NCI-H748 (cell line): ENCODE data around the gene RENBP.
"Not testable (repeated sequence)": the region's sequence is repeated elsewhere in the genome, so short reads cannot be mapped to it uniquely, and the experiment has no call there.

ENCODE experiments used
- DNase-seq: peaks from one replicate; lab custom pipeline; 2025; ENCODE audit not compliant: unreplicated experiment; lab: John Stamatoyannopoulos, UW

The RENBP gene

DNA sequence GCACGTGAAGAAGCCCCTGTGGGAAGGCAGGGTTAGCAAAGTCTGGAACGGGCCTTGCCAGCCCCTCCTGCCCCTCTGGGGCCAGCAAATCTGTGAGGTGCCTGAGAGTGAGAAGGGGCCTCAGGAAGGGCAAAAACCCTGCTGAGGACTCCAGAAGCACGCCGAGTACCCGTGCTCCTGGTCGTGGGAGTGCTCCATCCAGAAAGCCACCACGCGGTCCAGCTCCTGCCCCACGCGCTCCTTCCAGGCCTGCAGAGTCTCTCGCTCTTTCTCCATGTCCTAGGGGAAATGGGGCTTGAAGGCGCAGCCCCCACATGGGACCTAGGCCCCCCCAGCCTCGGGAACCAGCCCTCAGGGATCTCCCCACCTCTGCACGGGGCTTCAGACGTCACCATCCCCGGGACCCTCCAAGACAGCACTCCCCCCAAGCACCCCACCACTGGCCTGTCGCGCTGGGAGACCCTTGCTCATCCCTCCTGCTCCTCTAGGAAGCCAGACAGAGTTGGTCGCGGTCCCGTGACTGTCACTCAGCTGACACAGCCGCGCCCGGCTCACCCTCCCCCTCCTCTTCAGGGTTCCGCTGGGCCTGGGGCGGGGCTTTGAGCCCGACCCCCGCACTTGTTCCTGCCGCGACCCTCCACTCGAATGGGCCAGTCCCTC is at the start of gene RENBP:
Gene RENBP, minus strand, starts transcription at position 504 of the 660 bp plus-strand sequence. Its CDS starts 33 bp downstream, at position 471.
- DNase-seq = peak; percentile 17

DNA sequence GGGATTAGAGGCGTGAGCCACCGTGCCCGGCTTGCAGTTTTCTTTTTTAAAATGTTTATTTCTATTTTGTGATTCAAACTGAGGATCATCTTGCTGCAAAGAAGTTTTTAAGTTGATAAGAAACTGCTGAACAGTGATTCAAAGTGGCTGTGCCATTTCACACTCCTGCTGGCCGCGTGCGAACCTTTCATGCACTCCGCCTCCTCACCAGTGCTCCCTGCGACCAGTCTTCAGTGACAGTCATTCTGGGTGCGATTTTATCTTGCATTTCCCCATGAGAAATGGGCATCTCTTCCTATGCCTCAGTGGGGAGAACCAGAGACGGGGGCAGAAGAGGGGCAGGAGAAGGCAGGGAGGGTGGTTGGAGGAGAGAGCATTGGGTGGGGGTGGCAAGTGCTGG is 49.5 kb upstream of the RENBP start:
- DNase-seq = no peak

DNA sequence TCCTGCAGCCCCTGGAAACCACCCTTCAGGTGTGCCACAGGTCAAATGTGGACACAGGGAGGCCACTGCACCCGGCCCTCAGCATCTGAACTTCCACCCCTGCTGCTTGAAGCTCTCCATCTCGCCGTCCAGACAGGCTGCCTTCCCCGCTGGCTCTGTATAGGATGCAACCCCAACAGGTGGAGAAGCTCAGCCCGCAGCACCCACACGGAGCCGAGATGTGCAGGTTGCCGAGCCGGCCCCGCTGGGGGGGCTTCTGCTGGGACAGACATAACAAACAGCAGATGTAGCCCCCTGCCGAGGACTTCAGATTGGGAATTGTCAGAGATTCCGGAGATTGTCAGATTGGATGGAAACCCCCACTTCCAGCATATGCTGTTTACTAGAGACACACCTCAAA is 48.6 kb upstream of the RENBP start:
- no peak for DNase-seq

DNA sequence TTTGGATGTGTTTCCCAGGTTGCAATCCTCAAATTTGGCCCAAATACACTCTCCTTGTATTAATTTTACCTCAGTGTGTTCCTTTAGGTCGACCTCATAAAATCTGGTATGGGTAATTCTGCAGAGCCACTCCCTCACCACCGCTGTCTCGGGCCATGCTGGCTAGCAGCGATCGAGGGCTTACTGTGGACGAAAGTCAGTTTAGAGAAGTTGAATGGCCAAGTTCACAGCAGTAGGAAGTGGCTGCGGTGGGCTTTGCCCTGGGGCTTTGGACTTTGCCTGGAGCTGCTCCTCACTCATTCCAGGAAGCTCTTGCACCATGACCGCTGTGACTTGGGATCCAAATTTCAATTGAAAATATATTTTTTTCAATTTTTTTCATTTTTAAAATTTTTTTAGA is 47.7 kb upstream of the RENBP start:
- no peak for DNase-seq

GRCh38 chrX:153991013-153991580 is 46.7 kb upstream of the RENBP start:
- DNase-seq = no peak

- DNase-seq = no peak
Measured at GRCh38 chrX:153989973-153990655, 45.7 kb upstream of the RENBP start.

- no peak for DNase-seq
Measured at GRCh38 chrX:153988493-153988892, 44.0 kb upstream of the RENBP start.

- DNase-seq = no peak
Measured at GRCh38 chrX:153984351-153985178, 40.1 kb upstream of the RENBP start.

- DNase-seq = no peak
Measured at GRCh38 chrX:153983321-153983801, 38.9 kb upstream of the RENBP start.

GRCh38 chrX:153981771-153982533 is 37.5 kb upstream of the RENBP start:
- DNase-seq = no peak

DNA sequence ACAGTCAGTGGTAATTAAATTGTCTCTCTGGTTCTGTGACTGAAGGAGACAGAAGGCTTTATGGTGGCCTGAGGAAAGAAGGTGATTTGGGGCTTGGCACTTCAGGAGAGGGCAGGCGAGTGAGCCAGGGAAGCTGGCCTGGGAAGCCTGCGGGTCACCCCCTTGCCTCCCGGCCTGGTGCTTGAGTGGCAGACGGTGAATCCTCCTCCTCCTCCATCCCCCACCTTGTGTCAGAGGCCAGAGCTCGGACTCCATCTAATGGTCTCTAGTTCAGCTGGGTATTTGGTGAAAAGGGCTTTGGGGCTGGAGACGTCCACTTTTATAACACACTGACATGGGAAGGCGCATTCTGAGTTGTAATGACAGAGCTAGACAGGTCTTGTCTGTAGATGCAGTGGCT is 36.8 kb upstream of the RENBP start:
- no peak for DNase-seq

GRCh38 chrX:153980394-153980793 is 36.0 kb upstream of the RENBP start:
- DNase-seq = not testable (repeated sequence)

DNA sequence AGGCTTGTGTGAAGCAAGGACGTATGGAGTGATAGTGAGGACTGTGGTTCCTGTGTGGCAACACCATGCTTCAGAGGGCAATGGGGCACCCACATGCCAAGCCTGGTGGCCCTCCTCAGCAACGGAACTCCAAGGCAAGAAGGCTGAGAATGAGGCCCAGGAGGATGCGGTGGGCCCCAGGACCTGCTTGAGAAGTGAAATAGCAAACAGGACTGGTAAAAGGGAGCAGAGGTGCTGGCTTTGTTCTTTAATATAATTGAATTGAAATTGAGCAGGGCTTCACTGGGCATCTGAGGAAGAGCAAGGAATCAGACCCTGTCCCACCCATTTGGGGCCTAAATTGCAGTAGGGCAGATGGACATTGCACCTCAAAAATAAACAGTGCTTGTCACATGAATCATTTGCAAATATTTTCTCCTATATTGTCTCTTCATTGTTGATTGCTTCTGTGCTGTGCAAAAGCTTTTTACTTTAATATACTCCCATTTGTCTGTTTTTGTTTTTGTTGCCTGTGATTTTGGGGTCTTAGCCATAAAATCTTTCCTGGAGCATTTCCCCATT is 30.4 kb upstream of the RENBP start:
- DNase-seq = no peak

GRCh38 chrX:153974003-153974725 is 29.7 kb upstream of the RENBP start:
- DNase-seq = peak; percentile 3

- DNase-seq = peak; percentile 87
Measured at GRCh38 chrX:153973127-153974002, 28.9 kb upstream of the RENBP start.

- peak; percentile 96 for DNase-seq
Measured at GRCh38 chrX:153972368-153973126, 28.1 kb upstream of the RENBP start, which contains the start of gene TMEM187. Gene TMEM187 (plus strand): TSS chrX:153972754. CDS start chrX:153982063, 9,309 bp downstream.

GRCh38 chrX:153971450-153972367 is 27.3 kb upstream of the RENBP start, which contains the start of gene HCFC1:
Gene HCFC1 (minus strand): TSS chrX:153971818. CDS start chrX:153970840, 978 bp downstream.
- DNase-seq = peak; percentile 94
